Lower lobe of right lung (tissue), 2 donors: Measurements from ENCODE around the gene FAM204A. TPM values are rescaled to one million over a fixed set of nuclear protein-coding genes. Genes with fewer than 3 reads are reported as not detected.

Source experiments
- ATAC-seq, 2 donors: fragments of 200-7000 bp; cut with Tn5 transposase; one replicate each; pipeline ENCODE4 v1.9.1; 2020 to 2022; ENCODE audit warnings: mild to moderate bottlenecking in 2 of 2, moderate library complexity in 2 of 2
- DNase-seq: peaks from one replicate; pipeline ENCODE4 v3.0.0-alpha.2; 2020
- H3K27ac ChIP-seq: fragments of 200-600 bp; one replicate; pipeline ENCODE4 v1.8.0; 2022
- H3K27me3 ChIP-seq: fragments of 200-600 bp; one replicate; pipeline ENCODE4 v1.8.0; 2022; ENCODE audit warnings: low read depth
- H3K36me3 ChIP-seq: fragments of 200-600 bp; one replicate; pipeline ENCODE4 v1.8.0; 2022; ENCODE audit warnings: mild to moderate bottlenecking
- H3K4me1 ChIP-seq: fragments of 200-600 bp; one replicate; pipeline ENCODE4 v1.8.0; 2022
- H3K4me3 ChIP-seq: fragments of 200-600 bp; one replicate; pipeline ENCODE4 v1.8.0; 2022; ENCODE audit warnings: mild to moderate bottlenecking
- H3K9me3 ChIP-seq: fragments of 200-600 bp; one replicate; pipeline ENCODE4 v1.8.0; 2022
- intact Hi-C: fragments of 100-400 bp; cut with DNase I; formaldehyde crosslinking; loops from one replicate; pipeline ENCODE4 v1.11.0; 2022
- total RNA-seq: library from RNA; stranded (reverse); fragmentation: NEBNext Ultra II Directional; extraction: Animal tissue kit (Norgen Biotek cat#: 25700); gene quantifications from one replicate; pipeline ENCODE4 v1.2.1, GENCODE V29; 2021
- TF ChIP-seq, protein P1 (sequence below): fragments of 200-600 bp; IDR thresholded peaks from one replicate; pipeline ENCODE4 v1.8.0; 2022; ENCODE audit warnings: antibody characterized with exemption, mild to moderate bottlenecking
- donor health status: DM: no; HTN: yes; CAD: no; lungs with severe emphysema.

Gene FAM204A
- total RNA-seq, 1 donor from 2014 or later: 58.4 TPM

DNA sequence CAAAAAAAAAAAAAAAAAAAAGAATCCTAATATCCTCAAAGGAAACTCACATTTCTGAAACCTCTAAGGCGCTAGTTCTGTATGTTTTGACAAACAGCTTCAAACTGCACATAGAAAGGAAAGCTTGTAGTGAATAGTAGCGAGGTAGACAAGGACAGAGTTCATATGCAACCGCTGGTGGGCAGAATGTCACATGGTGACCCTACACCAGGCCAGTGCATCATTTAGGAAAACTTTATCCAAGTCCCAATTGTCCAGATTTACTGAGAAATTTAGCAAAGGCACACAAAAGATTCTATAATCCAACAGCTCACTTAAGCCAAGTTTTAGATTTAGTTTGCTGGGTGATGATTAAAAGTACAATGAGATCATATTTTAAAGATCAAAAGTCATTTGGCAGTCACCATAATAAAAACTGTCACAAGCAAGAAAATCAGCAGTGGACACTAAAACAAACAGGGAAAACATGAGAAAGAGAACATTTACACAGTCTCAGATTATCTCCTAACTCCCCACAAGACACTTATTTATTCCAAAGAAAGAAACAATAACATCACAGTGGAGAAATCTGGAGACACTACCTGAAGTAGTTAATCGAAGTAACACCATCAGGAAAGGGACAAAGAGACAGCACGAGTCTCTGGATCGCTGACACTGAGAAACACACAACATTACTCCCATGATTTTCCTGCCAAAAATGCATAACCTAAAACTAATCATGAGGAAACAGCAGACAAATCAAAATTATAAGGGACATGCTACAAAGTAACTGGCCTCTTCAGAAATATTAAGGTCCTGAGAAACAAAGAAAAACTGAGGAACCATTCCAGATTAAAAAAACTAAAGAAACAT, 20.2 kb downstream of the FAM204A start:
- DNase-seq (no peak), ATAC-seq (no peak)
- peaks cover 61% of the 10 kb centered on the region for H3K36me3 ChIP-seq
- no peaks in the 10 kb centered on the region for H3K27me3 ChIP-seq
- H3K4me1 ChIP-seq: peaks cover 11% of the 10 kb centered on the region
- H3K9me3 ChIP-seq: no peaks in the 10 kb centered on the region
- no peak overlapping the region for H3K4me3 ChIP-seq
- TF ChIP-seq, protein P1, sequence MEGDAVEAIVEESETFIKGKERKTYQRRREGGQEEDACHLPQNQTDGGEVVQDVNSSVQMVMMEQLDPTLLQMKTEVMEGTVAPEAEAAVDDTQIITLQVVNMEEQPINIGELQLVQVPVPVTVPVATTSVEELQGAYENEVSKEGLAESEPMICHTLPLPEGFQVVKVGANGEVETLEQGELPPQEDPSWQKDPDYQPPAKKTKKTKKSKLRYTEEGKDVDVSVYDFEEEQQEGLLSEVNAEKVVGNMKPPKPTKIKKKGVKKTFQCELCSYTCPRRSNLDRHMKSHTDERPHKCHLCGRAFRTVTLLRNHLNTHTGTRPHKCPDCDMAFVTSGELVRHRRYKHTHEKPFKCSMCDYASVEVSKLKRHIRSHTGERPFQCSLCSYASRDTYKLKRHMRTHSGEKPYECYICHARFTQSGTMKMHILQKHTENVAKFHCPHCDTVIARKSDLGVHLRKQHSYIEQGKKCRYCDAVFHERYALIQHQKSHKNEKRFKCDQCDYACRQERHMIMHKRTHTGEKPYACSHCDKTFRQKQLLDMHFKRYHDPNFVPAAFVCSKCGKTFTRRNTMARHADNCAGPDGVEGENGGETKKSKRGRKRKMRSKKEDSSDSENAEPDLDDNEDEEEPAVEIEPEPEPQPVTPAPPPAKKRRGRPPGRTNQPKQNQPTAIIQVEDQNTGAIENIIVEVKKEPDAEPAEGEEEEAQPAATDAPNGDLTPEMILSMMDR: no peak
- H3K27ac ChIP-seq: no peak overlapping the region
- intact Hi-C loops: no loop called here

DNA sequence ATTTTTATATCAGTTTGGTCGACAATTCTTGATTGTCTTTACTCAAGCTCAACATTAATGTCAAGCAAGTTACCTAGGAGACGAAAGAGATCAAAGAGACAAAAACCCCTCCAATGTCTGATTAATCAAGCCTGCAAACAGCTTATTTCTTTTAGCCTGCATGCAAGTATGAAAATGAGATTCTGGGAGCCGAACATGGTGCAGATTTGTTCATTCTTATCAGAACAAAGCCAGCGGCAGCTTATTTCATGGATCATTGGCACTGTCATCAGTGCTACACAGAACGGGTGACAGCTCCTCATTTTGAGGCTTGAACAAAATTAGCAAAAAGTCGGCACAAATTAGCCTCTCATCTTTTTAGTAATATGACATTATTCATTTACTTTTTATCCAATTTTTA, 26.5 kb downstream of the FAM204A start:
- Histone ChIP-seq H3K27ac (no peak overlapping the region), H3K4me1 (no peaks in the 10 kb centered on the region), H3K27me3 (no peaks in the 10 kb centered on the region), H3K9me3 (no peaks in the 10 kb centered on the region), H3K36me3 (peaks cover 43% of the 10 kb centered on the region), H3K4me3 (no peak overlapping the region)
- ATAC-seq (no peak), DNase-seq (no peak)
- TF ChIP-seq, protein P1: no peak
- intact Hi-C loops: no loop called here

DNA sequence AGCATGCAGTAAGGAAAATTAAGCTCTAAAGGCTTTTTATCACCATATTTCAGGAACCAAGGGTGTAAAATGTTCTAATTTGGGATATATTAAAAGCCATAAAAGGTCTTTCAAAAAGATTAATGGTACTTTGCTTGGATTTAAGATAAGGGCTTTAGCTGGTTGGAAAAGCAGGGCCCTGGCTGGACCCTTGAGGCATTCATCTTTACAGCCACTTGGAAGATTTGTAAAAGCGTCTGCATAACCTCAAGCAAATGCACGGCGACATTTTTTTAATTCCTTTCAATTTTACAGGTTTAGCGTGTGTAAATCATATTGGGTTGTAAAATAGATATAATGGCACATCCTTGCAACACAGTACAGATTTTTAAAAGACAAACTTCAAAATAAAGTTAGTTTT, 27.2 kb downstream of the FAM204A start:
- no peak for DNase-seq
- H3K27me3 ChIP-seq: no peaks in the 10 kb centered on the region
- no peak for ATAC-seq
- peaks cover 48% of the 10 kb centered on the region for H3K36me3 ChIP-seq
- H3K9me3 ChIP-seq: no peaks in the 10 kb centered on the region
- intact Hi-C loops: no loop called here
- no peaks in the 10 kb centered on the region for H3K4me1 ChIP-seq
- H3K4me3 ChIP-seq: no peak overlapping the region
- H3K27ac ChIP-seq: no peak overlapping the region
- TF ChIP-seq, protein P1: no peak

DNA sequence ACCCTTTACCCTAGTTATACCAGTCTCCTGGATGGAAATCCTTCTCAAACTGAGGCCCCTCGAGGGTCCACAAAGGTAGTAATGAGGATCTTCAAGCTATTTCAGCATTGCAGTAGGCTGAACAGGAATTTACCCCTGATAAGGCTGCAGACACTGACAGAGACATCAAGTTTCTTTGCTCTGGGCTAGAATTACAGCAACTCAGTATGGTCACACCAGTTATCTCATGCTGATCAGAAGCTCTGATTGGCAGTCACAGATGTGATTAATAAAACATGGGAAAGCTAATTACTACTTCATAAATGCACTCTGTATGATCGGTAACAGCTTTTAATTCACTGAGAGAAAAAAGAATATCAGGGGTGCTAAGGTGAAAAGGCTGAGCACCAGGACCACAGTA, 30.6 kb downstream of the FAM204A start:
- intact Hi-C loops: no loop called here
- DNase-seq (no peak), ATAC-seq (no peak)
- H3K27ac ChIP-seq: peak overlapping the region; percentile 25
- H3K27me3 ChIP-seq: no peaks in the 10 kb centered on the region
- H3K9me3 ChIP-seq: no peaks in the 10 kb centered on the region
- TF ChIP-seq, protein P1: no peak
- H3K4me3 ChIP-seq: no peak overlapping the region
- H3K4me1 ChIP-seq: no peaks in the 10 kb centered on the region
- H3K36me3 ChIP-seq: peaks cover 76% of the 10 kb centered on the region

DNA sequence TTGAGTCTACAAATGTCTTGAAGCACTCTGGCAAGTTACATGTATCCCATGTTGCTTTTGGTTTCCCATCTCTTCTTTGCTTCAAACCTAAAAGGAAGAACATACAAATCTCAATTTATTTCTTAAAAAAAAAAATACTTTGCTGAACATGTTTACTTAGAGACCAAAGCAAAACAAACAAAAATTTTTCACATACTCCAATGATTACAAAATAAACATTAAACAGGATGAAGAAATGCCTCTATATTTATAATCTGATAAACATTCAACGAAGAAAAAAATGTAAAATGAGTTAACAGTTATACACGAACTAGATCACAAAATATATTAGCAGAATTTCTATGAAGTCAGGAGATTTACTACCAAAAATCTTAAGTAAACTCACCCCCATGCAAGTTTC, 31.3 kb downstream of the FAM204A start:
- H3K4me3 ChIP-seq: no peak overlapping the region
- H3K27ac ChIP-seq: peak overlapping the region; percentile 25
- no peaks in the 10 kb centered on the region for H3K9me3 ChIP-seq
- no peaks in the 10 kb centered on the region for H3K27me3 ChIP-seq
- TF ChIP-seq, protein P1: no peak
- DNase-seq: no peak
- no peak for ATAC-seq
- peaks cover 83% of the 10 kb centered on the region for H3K36me3 ChIP-seq
- no peaks in the 10 kb centered on the region for H3K4me1 ChIP-seq
- intact Hi-C loops: no loop called here
